MM.1S (cell line): ENCODE measurements around the gene ZSCAN21.

Experiments used
- CTCF ChIP-seq: fragments of 300-600 bp; sonication (generic); IDR thresholded peaks from 2 replicates; pipeline ENCODE4 v1.5.1; 2016; ENCODE audit warnings: antibody characterized with exemption, low read length, mixed read lengths
- EZH2 ChIP-seq: fragments of 300-600 bp; sonication (generic); optimal IDR thresholded peaks from 2 replicates; pipeline ENCODE3; 2017; ENCODE audit warnings: low read depth, mild to moderate bottlenecking, antibody characterized with exemption, low read length, mixed read lengths
- EZH2phosphoT487 ChIP-seq: fragments of 300-600 bp; sonication (generic); IDR thresholded peaks from 2 replicates; pipeline ENCODE4 v1.6.1; 2018; ENCODE audit warnings: antibody characterized with exemption, low read length

- TF ChIP-seq CTCF: no peak
- no peak for TF ChIP-seq EZH2phosphoT487
- no peak for TF ChIP-seq EZH2
Measured at GRCh38 chr7:100003711-100004661, 45.6 kb upstream of the ZSCAN21 start.
